Liver (tissue), 9 donors: ENCODE data around the gene CTTN. TPM values are rescaled to one million over a fixed set of nuclear protein-coding genes. Genes with fewer than 3 reads are reported as not detected.

Source experiments
- DNase-seq: peaks from one replicate; pipeline ENCODE4 v3.0.0-alpha.2; 2017; ENCODE audit warnings: low spot score
- H3K27ac ChIP-seq, 2 donors: one replicate each; pipeline ENCODE4 v1.7.0; 2013; ENCODE audit warnings: inconsistent platforms in 2 of 2, low read length in 2 of 2, control low read depth in 1 of 2, low read depth in 1 of 2, mild to moderate bottlenecking in 1 of 2
- H3K27me3 ChIP-seq, 4 donors: one replicate each; pipeline versions ENCODE4 v1.6.1 to v1.7.0; 2013; ENCODE audit warnings: low read length in 3 of 4, inconsistent platforms in 1 of 4, mild to moderate bottlenecking in 1 of 4, moderate library complexity in 1 of 4; ENCODE audit not compliant: control insufficient read depth in 4 of 4, insufficient read depth in 4 of 4
- H3K36me3 ChIP-seq, 4 donors: one replicate each; pipeline versions ENCODE4 v1.6.1 to v1.7.0; 2013; ENCODE audit warnings: low read length in 3 of 4, mild to moderate bottlenecking in 3 of 4, low read depth in 1 of 4, moderate library complexity in 1 of 4; ENCODE audit not compliant: control insufficient read depth in 4 of 4, insufficient read depth in 3 of 4
- H3K4me1 ChIP-seq, 4 donors: one replicate each; pipeline versions ENCODE4 v1.6.1 to v1.7.0; 2013; ENCODE audit warnings: low read length in 3 of 4, mild to moderate bottlenecking in 3 of 4, moderate library complexity in 1 of 4; ENCODE audit not compliant: control insufficient read depth in 4 of 4, insufficient read depth in 4 of 4
- H3K4me3 ChIP-seq, 3 donors: one replicate each; pipeline versions ENCODE4 v1.6.1 to v1.7.0; 2013; ENCODE audit warnings: low read length in 3 of 3, control low read depth in 1 of 3, low read depth in 1 of 3, mild to moderate bottlenecking in 1 of 3
- H3K9ac ChIP-seq, 2 donors: one replicate each; pipeline ENCODE4 v1.7.0; 2013; ENCODE audit warnings: low read length in 2 of 2, mild to moderate bottlenecking in 2 of 2, moderate library complexity in 2 of 2, control low read depth in 1 of 2, low read depth in 1 of 2
- H3K9me3 ChIP-seq, 4 donors: one replicate each; pipeline versions ENCODE4 v1.6.1 to v1.7.0; 2013; ENCODE audit warnings: low read length in 3 of 4; ENCODE audit not compliant: control insufficient read depth in 4 of 4
- ATF3 ChIP-seq: IDR thresholded peaks from 2 replicates; pipeline ENCODE4 v1.6.1; 2016; ENCODE audit warnings: antibody characterized with exemption
- CTCF ChIP-seq: fragments of 150-350 bp; IDR thresholded peaks from 2 replicates; pipeline ENCODE4 v1.5.1; 2017; ENCODE audit warnings: improper control_type of control experiment, low read depth, low read length; ENCODE audit not compliant: missing input control
- EGR1 ChIP-seq, 2 donors: IDR thresholded peaks; 2 replicates each; pipeline ENCODE4 v1.6.1; 2016 to 2018; ENCODE audit warnings: antibody characterized with exemption in 2 of 2, low read depth in 2 of 2
- FOXA1 ChIP-seq: IDR thresholded peaks from 2 replicates; pipeline ENCODE4 v1.6.1; 2016; ENCODE audit warnings: antibody characterized with exemption
- FOXA2 ChIP-seq: IDR thresholded peaks from 2 replicates; pipeline ENCODE4 v1.6.1; 2016; ENCODE audit warnings: antibody characterized with exemption
- HNF4A ChIP-seq, 2 donors: conservative IDR thresholded peaks; 2 replicates each; pipeline ENCODE4 v1.6.1; 2016; ENCODE audit warnings: antibody characterized with exemption in 2 of 2, mild to moderate bottlenecking in 2 of 2
- HNF4G ChIP-seq: IDR thresholded peaks from 2 replicates; pipeline ENCODE4 v1.6.1; 2016; ENCODE audit warnings: antibody characterized with exemption
- JUND ChIP-seq, 2 donors: IDR thresholded peaks; 2 replicates each; pipeline ENCODE4 v1.6.1; 2016; ENCODE audit warnings: antibody characterized with exemption in 2 of 2
- MAX ChIP-seq: IDR thresholded peaks from 2 replicates; pipeline ENCODE4 v1.6.1; 2016; ENCODE audit warnings: antibody characterized with exemption
- NR2F2 ChIP-seq: IDR thresholded peaks from 2 replicates; pipeline ENCODE4 v1.6.1; 2016; ENCODE audit warnings: antibody characterized with exemption
- RAD21 ChIP-seq, 2 donors: IDR thresholded peaks; 2 replicates each; pipeline ENCODE4 v1.6.1; 2016; ENCODE audit warnings: antibody characterized with exemption in 2 of 2, mild to moderate bottlenecking in 2 of 2
- REST ChIP-seq: IDR thresholded peaks from 2 replicates; pipeline ENCODE4 v1.6.1; 2016; ENCODE audit warnings: antibody characterized with exemption, mild to moderate bottlenecking
- RXRA ChIP-seq, 2 donors: IDR thresholded peaks; 2 replicates each; pipeline ENCODE4 v1.6.1; 2017 to 2018; ENCODE audit warnings: antibody characterized with exemption in 2 of 2, mild to moderate bottlenecking in 1 of 2
- SP1 ChIP-seq: IDR thresholded peaks from 2 replicates; pipeline ENCODE4 v1.6.1; 2018; ENCODE audit warnings: antibody characterized with exemption, mild to moderate bottlenecking
- TAF1 ChIP-seq: conservative IDR thresholded peaks from 2 replicates; pipeline ENCODE4 v1.6.1; 2016; ENCODE audit warnings: antibody characterized with exemption, mild to moderate bottlenecking
- YY1 ChIP-seq: IDR thresholded peaks from 2 replicates; pipeline ENCODE4 v1.6.1; 2016; ENCODE audit warnings: antibody characterized with exemption, mild to moderate bottlenecking
- ZBTB33 ChIP-seq: IDR thresholded peaks from 2 replicates; pipeline ENCODE4 v1.6.1; 2016; ENCODE audit warnings: antibody characterized with exemption
- WGBS: extraction: QIAGEN DNeasy Blood & Tissue Kit; methylation state at CpG from one replicate; pipeline ENCODE4 v1.1.7; 2013; 5-methylcytosine and 5-hydroxymethylcytosine counted together
- polyA plus RNA-seq, 2 donors: library from polyadenylated mRNA; stranded (reverse) in 1 of 2; unstranded in 1 of 2; fragments of 200-250 nt in 1 of 2; fragments of >200 nt in 1 of 2; fragmentation: Nextera tagmentation in 1 of 2; extraction: Ambion mirVana in 1 of 2; gene quantifications; one replicate each; pipeline versions ENCODE4 v1.2.1 to v1.2.3, GENCODE V29; 2013 to 2015
- total RNA-seq, 2 donors: library from RNA; depleted of rRNA; stranded (reverse); fragments of >200 nt; gene quantifications; one replicate each; pipeline ENCODE4 v1.2.3, GENCODE V29; 2014
- donor health status: healthy.
- donor health status: healthy.
- donor health status: healthy.
- donor health status: healthy.
- donor health status: healthy.

Gene CTTN
- total and polyA plus RNA-seq, 4 donors = 38.7 to 136 (median 45.4) TPM

GRCh38 chr11:70483917-70484316, 85.6 kb downstream of the CTTN start:
- no peak overlapping the region for H3K27ac ChIP-seq
- H3K9me3 ChIP-seq = no peaks in the 10 kb centered on the region
- no peaks in the 10 kb centered on the region for H3K27me3 ChIP-seq
- peaks cover 0 to 5% (median 2%) of the 10 kb centered on the region in 4 donors for H3K4me1 ChIP-seq
- TF ChIP-seq YY1 (no peak), CTCF (no peak), EGR1 (IDR thresholded peaks at IDR 0.05; ENCODE audit: low read depth in 2 of 2) (no peak), REST (no peak), FOXA1 (no peak), SP1 (no peak), HNF4G (no peak), ATF3 (no peak), HNF4A (conservative IDR thresholded peaks at IDR 0.05) (no peak), RXRA (IDR thresholded peaks at IDR 0.05) (no peak), NR2F2 (no peak), JUND (IDR thresholded peaks at IDR 0.05) (no peak), FOXA2 (no peak), MAX (no peak)
- H3K36me3 ChIP-seq = peaks cover 0 to 21% (median 4%) of the 10 kb centered on the region in 4 donors
- WGBS = 91% methylated on average over 2 of the region's 2 CpGs
- no peak overlapping the region for H3K4me3 ChIP-seq
- no peak for DNase-seq
- no peak overlapping the region for H3K9ac ChIP-seq

GRCh38 chr11:70485326-70486025, 87.1 kb downstream of the CTTN start:
- DNase-seq = no peak

More at GRCh38 chr11:70485326-70486025, 87.1 kb downstream of the CTTN start:
- H3K4me3 ChIP-seq = no peak overlapping the region
- H3K36me3 ChIP-seq = peaks cover 0 to 21% (median 4%) of the 10 kb centered on the region in 4 donors
- no peaks in the 10 kb centered on the region for H3K27me3 ChIP-seq
- H3K4me1 ChIP-seq = peaks cover 0 to 5% (median 2%) of the 10 kb centered on the region in 4 donors
- 96% methylated on average over 31 of the region's 31 CpGs for WGBS
- TF ChIP-seq RAD21 (IDR thresholded peaks at IDR 0.05) (no peak), MAX (no peak), YY1 (no peak), FOXA1 (no peak), TAF1 (no peak), FOXA2 (no peak), EGR1 (IDR thresholded peaks at IDR 0.05; ENCODE audit: low read depth in 2 of 2) (no peak), JUND (IDR thresholded peaks at IDR 0.05) (no peak), REST (no peak), ZBTB33 (no peak), RXRA (IDR thresholded peaks at IDR 0.05) (no peak), HNF4G (no peak)
- H3K27ac ChIP-seq = no peak overlapping the region
- no peak overlapping the region for H3K9ac ChIP-seq
- H3K9me3 ChIP-seq = no peaks in the 10 kb centered on the region
